Calu3 (cell line): ENCODE measurements around the gene LRRC47. TPM values are rescaled to one million over a fixed set of nuclear protein-coding genes. Genes with fewer than 3 reads are reported as not detected.

Experiments
- BruUV-seq: library from RNA; stranded (reverse); fragments of 400-500 nt; replicated peaks from 2 replicates; lab custom pipeline; 2021; lab: Mats Ljungman, UMichigan
- CTCF ChIA-PET: fragments of 300-600 bp; sonication (Branson Sonifier 250); formaldehyde crosslinking; loops from one replicate; lab custom pipeline; 2022; ENCODE audit warnings: antibody characterized with exemption; lab: Charles Lee
- DNase-seq: peaks from one replicate; pipeline ENCODE4 v3.0.0; 2022
- H3K27ac Mint-ChIP-seq: one replicate; pipeline ENCODE4 v1.8.0; 2022; ENCODE audit warnings: mixed read lengths; ENCODE audit not compliant: unreplicated experiment
- H3K27me3 Mint-ChIP-seq: one replicate; pipeline ENCODE4 v1.8.0; 2022; ENCODE audit warnings: mixed read lengths; ENCODE audit not compliant: unreplicated experiment
- H3K36me3 Mint-ChIP-seq: one replicate; pipeline ENCODE4 v1.8.0; 2022; ENCODE audit warnings: mild to moderate bottlenecking, moderate library complexity, mixed read lengths; ENCODE audit not compliant: insufficient read depth, unreplicated experiment
- H3K4me1 Mint-ChIP-seq: one replicate; pipeline ENCODE4 v1.8.0; 2022; ENCODE audit warnings: mild to moderate bottlenecking, low read depth, mixed read lengths; ENCODE audit not compliant: unreplicated experiment
- H3K4me3 Mint-ChIP-seq: one replicate; pipeline ENCODE4 v1.8.0; 2022; ENCODE audit warnings: mild to moderate bottlenecking, low read depth, moderate library complexity, mixed read lengths; ENCODE audit not compliant: unreplicated experiment
- H3K9me3 Mint-ChIP-seq: one replicate; pipeline ENCODE4 v1.8.0; 2022; ENCODE audit warnings: low read depth, mixed read lengths; ENCODE audit not compliant: unreplicated experiment
- CTCF ChIP-seq: fragments of 200-600 bp; IDR thresholded peaks from one replicate; pipeline ENCODE4 v1.8.0; 2022; ENCODE audit warnings: antibody characterized with exemption; ENCODE audit not compliant: unreplicated experiment
- intact Hi-C: fragments of 100-400 bp; cut with micrococcal nuclease; formaldehyde crosslinking; loops from one replicate; pipeline ENCODE4 v1.10.0; 2022; ENCODE audit not compliant: unreplicated experiment
- total RNA-seq: library from RNA; stranded (reverse); gene quantifications from 2 replicates; pipeline ENCODE4 v1.2.3, GENCODE V29; 2022

The LRRC47 gene
- total RNA-seq, 1 experiment from 2014 or later: 35.8 TPM

DNA sequence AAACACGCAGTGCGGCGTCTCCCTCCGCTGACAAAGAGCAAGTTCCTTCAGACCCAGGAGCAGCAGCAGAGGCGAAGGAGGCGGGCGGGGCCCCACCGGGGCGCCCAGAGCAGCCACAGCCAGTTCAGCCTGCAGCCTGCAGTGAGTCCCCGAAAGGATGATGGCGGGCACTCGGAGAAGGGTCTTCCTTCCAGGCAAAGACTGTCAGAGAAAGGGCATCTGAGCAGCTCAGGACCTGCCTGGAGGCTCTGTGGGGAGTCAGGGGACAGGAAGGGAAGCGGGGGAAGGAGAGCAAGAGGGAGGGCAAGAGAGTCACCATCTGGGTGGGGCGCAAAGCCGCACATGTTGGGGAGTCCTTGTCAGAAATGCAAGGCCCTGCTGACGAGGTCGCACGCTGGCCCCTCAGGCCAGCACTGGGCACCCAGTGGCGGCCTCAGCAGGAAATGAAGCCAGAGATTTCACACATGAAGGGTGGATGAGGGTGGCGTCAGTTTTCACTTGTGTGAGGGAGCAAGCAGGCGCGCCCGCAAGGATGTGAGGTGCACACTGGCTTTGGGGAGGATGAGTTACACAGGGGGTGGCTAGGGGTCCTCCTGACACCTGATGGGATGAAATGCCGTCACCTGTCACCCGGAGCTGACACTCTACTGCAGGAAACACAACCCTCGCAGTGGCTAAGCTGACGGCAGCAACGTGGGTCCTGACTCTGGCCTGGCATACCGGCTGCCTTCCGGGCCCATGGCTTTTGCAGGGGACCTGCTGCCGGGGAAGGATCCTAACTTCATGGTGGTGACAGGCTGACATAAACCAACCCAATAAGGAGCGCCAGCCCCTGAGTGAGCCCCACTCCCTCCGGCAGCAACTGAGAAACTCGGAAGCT is 6.6 kb downstream of the LRRC47 start:
- Mint-ChIP-seq H3K36me3 (peaks cover 12% of the 10 kb centered on the region), H3K27me3 (no peaks in the 10 kb centered on the region), H3K27ac (no peak overlapping the region), H3K9me3 (no peaks in the 10 kb centered on the region), H3K4me3 (no peak overlapping the region), H3K4me1 (no peaks in the 10 kb centered on the region)
- CTCF ChIA-PET: no interaction called here
- BruUV-seq: no TSS peak
- TF ChIP-seq CTCF: no peak
- intact Hi-C loops: no loop called here
- no peak for DNase-seq

DNA sequence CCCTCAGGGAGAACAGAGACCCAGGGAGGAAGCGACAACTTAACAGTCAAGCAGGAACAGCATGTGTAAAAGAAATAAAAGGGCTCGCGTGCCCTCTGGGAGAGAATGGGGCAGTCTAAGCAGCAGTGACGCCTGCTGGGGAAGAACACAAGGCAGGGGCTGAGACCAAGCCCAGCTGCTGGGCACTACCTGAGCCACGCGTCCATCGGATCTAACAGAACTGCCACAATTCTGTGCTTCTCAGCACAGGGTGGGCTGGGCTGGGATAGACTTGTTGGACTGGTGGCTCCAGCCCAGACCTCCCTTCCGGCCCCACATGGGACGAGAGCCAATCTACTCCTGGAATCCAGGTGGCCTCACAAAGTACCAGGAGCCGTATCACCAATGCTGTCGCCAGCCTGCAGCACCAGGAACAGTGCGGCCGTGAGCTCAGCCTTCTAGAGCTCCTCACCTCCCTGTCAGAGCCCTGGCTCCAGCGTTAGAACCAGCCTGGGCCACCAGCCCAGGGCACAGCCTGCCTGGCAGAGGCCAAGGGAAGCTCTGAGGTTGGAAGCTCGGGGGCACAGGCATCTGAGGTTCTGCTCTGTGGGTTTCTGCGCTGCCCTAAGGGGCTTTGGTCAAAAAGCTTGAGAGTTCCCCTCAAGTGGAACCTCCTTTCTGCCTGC is 7.4 kb downstream of the LRRC47 start:
- CTCF ChIA-PET: no interaction called here
- BruUV-seq: no TSS peak
- no peak overlapping the region for H3K4me3 Mint-ChIP-seq
- H3K36me3 Mint-ChIP-seq: peaks cover 18% of the 10 kb centered on the region
- DNase-seq: no peak
- H3K4me1 Mint-ChIP-seq: no peaks in the 10 kb centered on the region
- TF ChIP-seq CTCF: no peak
- H3K9me3 Mint-ChIP-seq: no peaks in the 10 kb centered on the region
- no peaks in the 10 kb centered on the region for H3K27me3 Mint-ChIP-seq
- no peak overlapping the region for H3K27ac Mint-ChIP-seq
- intact Hi-C loops: no loop called here

GRCh38 chr1:3787745-3788605 is 8.3 kb downstream of the LRRC47 start:
- no peak overlapping the region for H3K4me3 Mint-ChIP-seq
- peaks cover 22% of the 10 kb centered on the region for H3K36me3 Mint-ChIP-seq
- intact Hi-C loops: no loop called here
- H3K9me3 Mint-ChIP-seq: no peaks in the 10 kb centered on the region
- CTCF ChIA-PET: no interaction called here
- H3K4me1 Mint-ChIP-seq: no peaks in the 10 kb centered on the region
- H3K27me3 Mint-ChIP-seq: no peaks in the 10 kb centered on the region
- DNase-seq: no peak
- no peak overlapping the region for H3K27ac Mint-ChIP-seq
- no TSS peak for BruUV-seq
- no peak for TF ChIP-seq CTCF

DNA sequence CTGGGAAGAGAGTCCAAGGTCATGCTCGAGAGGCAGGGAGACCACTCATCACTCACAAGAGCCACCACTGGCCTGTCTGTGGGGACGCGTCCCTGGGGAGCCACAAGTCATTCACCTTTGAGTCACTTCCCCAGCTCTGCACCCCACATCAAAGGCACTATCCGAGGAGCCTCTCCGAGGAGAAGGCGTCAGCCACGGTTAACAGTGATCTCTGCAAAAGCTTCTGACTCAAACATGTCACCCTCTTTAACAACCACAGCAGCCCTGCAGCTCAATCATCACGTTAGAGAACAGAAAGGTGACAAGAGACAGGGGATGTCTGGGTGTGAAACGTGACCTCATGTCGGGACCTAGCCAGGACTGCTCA is 9.0 kb downstream of the LRRC47 start:
- Mint-ChIP-seq H3K27ac (no peak overlapping the region), H3K9me3 (no peaks in the 10 kb centered on the region), H3K27me3 (no peaks in the 10 kb centered on the region), H3K4me3 (no peak overlapping the region), H3K4me1 (no peaks in the 10 kb centered on the region), H3K36me3 (peaks cover 27% of the 10 kb centered on the region)
- no peak for TF ChIP-seq CTCF
- CTCF ChIA-PET: no interaction called here
- intact Hi-C loops: no loop called here
- BruUV-seq: no TSS peak
- DNase-seq: no peak
